Keratinocyte (primary cell): ENCODE results near the gene MYRIP.

ENCODE experiments used
- CTCF ChIP-seq, 3 experiments: IDR thresholded peaks in 1 of 3; conservative IDR thresholded peaks in 1 of 3; optimal IDR thresholded peaks in 1 of 3; 2 replicates in 2 of 3; 3 replicates in 1 of 3; pipeline versions ENCODE3 to v1.5.1; 2011; ENCODE audit warnings: low read length in 3 of 3, mild to moderate bottlenecking in 3 of 3, moderate library complexity in 2 of 3, control low read depth in 1 of 3, inconsistent platforms in 1 of 3; ENCODE audit not compliant: insufficient read depth in 2 of 3; ENCODE audit errors: extremely low read depth in 1 of 3
- EZH2 ChIP-seq: IDR thresholded peaks from one replicate; pipeline ENCODE4 v1.6.1; 2012; ENCODE audit warnings: inconsistent platforms, mild to moderate bottlenecking, low read length, moderate library complexity

DNA sequence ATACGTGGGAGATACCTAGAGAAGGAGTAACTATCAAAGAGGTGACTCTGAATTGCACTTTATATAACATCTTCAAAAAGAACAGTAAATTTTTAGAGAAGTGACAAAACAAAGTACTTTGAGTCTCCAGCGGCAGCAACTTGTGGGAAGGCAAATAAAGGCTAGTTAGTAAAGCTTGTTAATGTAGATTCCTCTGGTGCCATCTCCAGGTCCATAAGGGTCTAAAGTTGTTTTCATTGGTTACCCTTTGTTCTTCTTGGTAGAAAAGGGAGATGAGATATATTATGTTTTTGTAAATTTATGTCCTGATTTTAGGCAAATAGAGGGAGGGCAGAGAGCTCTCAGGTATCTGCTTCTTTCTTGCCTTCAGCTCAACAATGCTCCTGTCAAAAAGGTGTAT is 161.6 kb downstream of the MYRIP start:
- TF ChIP-seq CTCF (optimal IDR thresholded peaks at IDR 0.05 in 1 of 3, IDR thresholded peaks at IDR 0.05 in 1 of 3, conservative IDR thresholded peaks at IDR 0.05 in 1 of 3; ENCODE audit: extremely low read depth in 1 of 3, insufficient read depth in 2 of 3, low read length in 3 of 3) (no peak), EZH2 (no peak)
